Neural cell (in vitro differentiated cells): Measurements from ENCODE around the gene PLXDC1. TPM values are rescaled to one million over a fixed set of nuclear protein-coding genes. Genes with fewer than 3 reads are reported as not detected.

ENCODE experiments used
- H2AFZ ChIP-seq: fragments of 200-600, 300-800 bp; sonication (generic), shearing (Covaris generic); 2 replicates; pipeline ENCODE4 v1.6.0; 2014; ENCODE audit warnings: low read depth, mild to moderate bottlenecking, antibody characterized with exemption, low read length, moderate library complexity
- H3F3A ChIP-seq: fragments of 200-600 bp; shearing (Covaris generic); 2 replicates; pipeline ENCODE4 v1.6.1; 2016; ENCODE audit warnings: mild to moderate bottlenecking, moderate library complexity, mixed read lengths, antibody characterized with exemption, low read length; ENCODE audit not compliant: insufficient read depth, poor library complexity, severe bottlenecking
- H3K27ac ChIP-seq: fragments of 200-600, 300-800 bp; sonication (generic), shearing (Covaris generic); 2 replicates; pipeline ENCODE4 v1.5.1; 2014; ENCODE audit warnings: mild to moderate bottlenecking, low read length, moderate library complexity
- H3K27me3 ChIP-seq: fragments of 300-800, 200-600 bp; sonication (generic), shearing (Covaris generic); 2 replicates; pipeline ENCODE4 v1.6.0; 2014; ENCODE audit warnings: mild to moderate bottlenecking, low read depth, low read length, moderate library complexity; ENCODE audit not compliant: insufficient read depth
- H3K36me3 ChIP-seq: fragments of 300-800, 200-600 bp; sonication (generic), shearing (Covaris generic); 2 replicates; pipeline ENCODE4 v1.5.1; 2014; ENCODE audit warnings: mild to moderate bottlenecking, antibody characterized with exemption, low read length, moderate library complexity; ENCODE audit not compliant: insufficient read depth
- H3K4me2 ChIP-seq: fragments of 300-800, 200-600 bp; sonication (generic), shearing (Covaris generic); 2 replicates; pipeline ENCODE4 v1.6.0; 2014; ENCODE audit warnings: mild to moderate bottlenecking, low read length
- H3K4me3 ChIP-seq: fragments of 300-800, 200-600 bp; sonication (generic), shearing (Covaris generic); 2 replicates; pipeline ENCODE4 v1.5.1; 2014; ENCODE audit warnings: mild to moderate bottlenecking, low read length, moderate library complexity
- H3K79me2 ChIP-seq: fragments of 200-600 bp; shearing (Covaris generic); replicated peaks from 2 replicates; pipeline ENCODE4 v1.6.0; 2014; ENCODE audit warnings: mild to moderate bottlenecking, low read length, moderate library complexity; ENCODE audit not compliant: insufficient read depth
- H3K9ac ChIP-seq: fragments of 300-800, 200-600 bp; sonication (generic), shearing (Covaris generic); 2 replicates; pipeline ENCODE4 v1.6.1; 2016; ENCODE audit warnings: mild to moderate bottlenecking, low read length, mixed read lengths
- H3K9me2 ChIP-seq: fragments of 200-600 bp; shearing (Covaris generic); 2 replicates; pipeline ENCODE4 v1.6.1; 2016; ENCODE audit warnings: mild to moderate bottlenecking, low read length, mixed read lengths; ENCODE audit not compliant: insufficient read depth
- H3K9me3 ChIP-seq: fragments of 200-600, 300-800 bp; sonication (generic), shearing (Covaris generic); 2 replicates; pipeline ENCODE4 v1.6.1; 2016; ENCODE audit warnings: mild to moderate bottlenecking, mixed run types, low read length, moderate library complexity, mixed read lengths
- H4K20me1 ChIP-seq: fragments of 200-600 bp; shearing (Covaris generic); 2 replicates; pipeline ENCODE4 v1.6.1; 2016; ENCODE audit warnings: mild to moderate bottlenecking, mixed run types; ENCODE audit not compliant: insufficient read depth
- CTCF ChIP-seq: fragments of 450-650 bp; IDR thresholded peaks from 2 replicates; pipeline ENCODE4 v1.5.1; 2014; ENCODE audit warnings: antibody characterized with exemption, mild to moderate bottlenecking, moderate library complexity; ENCODE audit not compliant: poor library complexity, severe bottlenecking
- EP300 ChIP-seq: fragments of 450-650 bp; conservative IDR thresholded peaks from 2 replicates; pipeline ENCODE4 v1.6.1; 2014; ENCODE audit warnings: antibody characterized with exemption, mild to moderate bottlenecking, moderate library complexity; ENCODE audit not compliant: poor library complexity, severe bottlenecking
- EZH2 ChIP-seq: fragments of 200-600, 300-800 bp; shearing (Covaris generic), sonication (generic); IDR thresholded peaks from 2 replicates; pipeline ENCODE4 v1.6.1; 2014; ENCODE audit warnings: antibody characterized with exemption, low read length, borderline replicate concordance, mild to moderate bottlenecking; ENCODE audit not compliant: insufficient read depth, poor library complexity, severe bottlenecking
- MXI1 ChIP-seq: fragments of 450-650 bp; conservative IDR thresholded peaks from 2 replicates; pipeline ENCODE4 v1.6.1; 2014; ENCODE audit warnings: antibody characterized with exemption, mild to moderate bottlenecking; ENCODE audit not compliant: poor library complexity, severe bottlenecking
- POLR2AphosphoS5 ChIP-seq: IDR thresholded peaks from 2 replicates; pipeline ENCODE4 v1.6.1; 2012
- RAD21 ChIP-seq: fragments of 450-650 bp; conservative IDR thresholded peaks from 2 replicates; pipeline ENCODE4 v1.6.1; 2014; ENCODE audit warnings: antibody characterized with exemption, mild to moderate bottlenecking, moderate library complexity
- REST ChIP-seq: IDR thresholded peaks from 2 replicates; pipeline ENCODE4 v1.6.1; 2012; ENCODE audit warnings: borderline replicate concordance
- SMC3 ChIP-seq: fragments of 450-650 bp; conservative IDR thresholded peaks from 2 replicates; pipeline ENCODE4 v1.6.1; 2014; ENCODE audit warnings: antibody characterized with exemption, mild to moderate bottlenecking, moderate library complexity; ENCODE audit not compliant: poor library complexity
- TAF1 ChIP-seq: IDR thresholded peaks from 2 replicates; pipeline ENCODE4 v1.6.1; 2012; ENCODE audit warnings: low read depth
- polyA plus RNA-seq: library from polyadenylated mRNA; depleted of rRNA; stranded (reverse); fragments of >200 nt; gene quantifications from 2 replicates; pipeline ENCODE4 v1.2.3, GENCODE V29; 2014

PLXDC1 gene
- polyA plus RNA-seq, 1 donor from 2014 or later: 10.0 TPM

- Histone ChIP-seq H3K9me3 (no peaks in the 10 kb centered on the region), H3K9ac (no peak overlapping the region), H3K27me3 (peaks cover 39% of the 10 kb centered on the region), H3F3A (no peaks in the 10 kb centered on the region), H4K20me1 (no peaks in the 10 kb centered on the region), H3K9me2 (no peaks in the 10 kb centered on the region), H3K4me2 (no peak overlapping the region), H2AFZ (no peak overlapping the region), H3K27ac (no peak overlapping the region), H3K36me3 (no peaks in the 10 kb centered on the region), H3K4me3 (no peak overlapping the region), H3K79me2 (no peaks in the 10 kb centered on the region)
- no peak for TF ChIP-seq SMC3
- TF ChIP-seq RAD21: no peak
- TF ChIP-seq EP300: no peak
- no peak for TF ChIP-seq CTCF
- TF ChIP-seq REST: no peak
- no peak for TF ChIP-seq EZH2
- TF ChIP-seq POLR2AphosphoS5: no peak
- no peak for TF ChIP-seq MXI1
- TF ChIP-seq TAF1: no peak
Measured at GRCh38 chr17:39167476-39167875, 16.0 kb upstream of the PLXDC1 start.

GRCh38 chr17:39166437-39167335 lies 15.2 kb upstream of the PLXDC1 start:
- H3K9me2 ChIP-seq: no peaks in the 10 kb centered on the region
- H3K27ac ChIP-seq: no peak overlapping the region
- no peak overlapping the region for H3K9ac ChIP-seq
- H2AFZ ChIP-seq: no peak overlapping the region
- H3K4me2 ChIP-seq: no peak overlapping the region
- H3K9me3 ChIP-seq: no peaks in the 10 kb centered on the region
- no peaks in the 10 kb centered on the region for H3K79me2 ChIP-seq
- H3K36me3 ChIP-seq: no peaks in the 10 kb centered on the region
- no peaks in the 10 kb centered on the region for H4K20me1 ChIP-seq
- no peak for TF ChIP-seq MXI1
- no peaks in the 10 kb centered on the region for H3F3A ChIP-seq
- H3K27me3 ChIP-seq: peaks cover 39% of the 10 kb centered on the region
- no peak overlapping the region for H3K4me3 ChIP-seq
